DMS79 treated with DMSO at 0.1 percent for 48 hours (cell line): ENCODE data around the gene REEP3.
"Not testable (repeated sequence)": the region's sequence is repeated elsewhere in the genome, so short reads cannot be mapped to it uniquely, and the experiment has no call there.

Experiments used
- DNase-seq: peaks from one replicate; lab custom pipeline; 2025; lab: John Stamatoyannopoulos, UW

The REEP3 gene

DNA sequence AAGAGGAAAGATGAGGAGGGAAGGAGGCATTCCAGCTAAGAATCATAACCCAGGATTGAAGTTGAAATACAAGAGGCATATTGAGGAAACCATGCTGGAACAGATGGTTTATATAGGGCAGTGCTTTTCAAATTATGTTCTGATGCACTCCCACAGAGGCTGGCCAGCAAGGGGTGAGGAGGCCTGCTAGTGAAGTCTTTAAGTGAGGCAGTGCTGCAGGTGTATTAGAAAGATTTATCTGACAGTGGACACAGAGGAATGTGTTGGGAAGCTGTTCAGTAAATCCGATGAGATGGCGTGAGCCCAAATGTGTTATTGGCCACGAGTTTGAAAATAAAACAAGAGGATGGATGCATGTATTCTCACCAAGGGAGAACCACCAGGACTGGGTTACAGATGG, 28.6 kb downstream of the REEP3 start:
- no peak for DNase-seq

DNA sequence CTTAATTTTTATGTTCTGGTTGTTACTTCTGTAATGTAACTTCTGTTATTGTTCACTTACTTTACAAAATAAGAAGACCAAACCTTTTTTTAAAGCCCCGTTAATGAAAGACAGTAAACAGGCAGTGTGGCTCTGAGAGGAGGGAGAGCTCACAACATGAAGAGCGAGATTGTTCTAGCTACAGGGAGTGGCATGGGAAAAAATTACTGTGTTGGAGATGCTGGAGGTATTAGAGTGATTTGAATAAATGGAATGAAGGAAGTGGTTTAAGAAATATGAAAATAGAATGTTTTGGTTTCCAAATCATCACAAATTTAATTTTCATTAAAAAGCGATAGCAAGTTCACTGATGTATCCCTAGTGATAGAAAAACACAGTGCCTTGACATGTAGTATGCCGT, 31.8 kb downstream of the REEP3 start:
- no peak for DNase-seq

DNA sequence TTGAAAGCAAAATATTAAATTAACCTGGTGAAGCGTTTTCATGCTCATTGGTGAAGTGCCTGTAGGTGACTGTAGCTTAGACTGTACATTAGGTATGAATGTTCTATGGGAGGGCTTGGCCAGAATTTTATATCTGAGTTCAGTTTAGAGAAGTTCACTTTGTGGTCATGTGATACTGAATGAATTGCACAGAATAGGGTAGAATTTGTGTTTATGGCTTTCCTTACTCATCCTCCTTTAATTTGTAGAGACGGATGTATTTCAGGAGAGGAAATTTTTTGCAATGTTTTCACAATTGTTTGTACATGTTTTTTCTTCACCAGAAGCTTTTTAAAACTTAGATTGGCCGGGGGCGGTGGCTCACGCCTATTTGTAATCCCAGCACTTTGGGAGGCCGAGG, 32.3 kb downstream of the REEP3 start:
- DNase-seq: no peak

DNA sequence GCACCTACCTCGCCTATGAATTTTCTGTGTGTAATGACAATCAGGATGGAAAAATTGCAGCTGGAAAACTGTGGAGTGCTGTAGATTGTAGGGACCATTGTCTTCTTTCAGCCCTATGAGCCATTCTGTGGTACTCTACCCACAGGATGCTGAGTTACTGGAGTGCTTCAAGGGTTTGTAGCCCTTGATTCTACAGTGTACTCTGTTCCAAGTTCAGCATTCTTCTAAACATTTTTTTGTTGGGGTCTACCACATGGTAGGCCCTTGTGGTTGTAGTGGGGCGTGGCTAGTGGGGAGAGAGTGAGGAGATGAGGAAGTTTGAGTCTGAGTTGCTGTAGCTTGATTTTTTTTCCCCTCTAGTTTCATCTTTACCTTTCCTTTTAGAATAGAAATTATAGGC, 33.5 kb downstream of the REEP3 start:
- no peak for DNase-seq

DNA sequence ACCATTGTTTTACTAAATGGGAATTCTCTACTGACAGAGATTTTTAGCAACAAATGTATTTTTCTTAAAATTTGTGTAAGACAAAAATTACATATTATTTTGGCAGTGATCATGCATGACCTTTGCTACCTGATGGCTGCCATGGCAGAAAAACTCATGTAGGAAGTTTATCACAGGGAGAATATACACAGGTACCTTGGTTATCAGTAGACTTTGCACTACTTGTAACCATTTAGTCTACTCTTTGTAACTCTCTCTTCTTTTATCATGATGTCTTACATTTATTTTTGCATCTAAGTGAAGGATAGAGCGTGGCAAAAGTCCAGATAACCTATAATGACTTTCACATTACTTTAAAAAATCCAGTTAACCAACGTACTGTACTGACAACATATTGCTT, 34.1 kb downstream of the REEP3 start:
- no peak for DNase-seq

DNA sequence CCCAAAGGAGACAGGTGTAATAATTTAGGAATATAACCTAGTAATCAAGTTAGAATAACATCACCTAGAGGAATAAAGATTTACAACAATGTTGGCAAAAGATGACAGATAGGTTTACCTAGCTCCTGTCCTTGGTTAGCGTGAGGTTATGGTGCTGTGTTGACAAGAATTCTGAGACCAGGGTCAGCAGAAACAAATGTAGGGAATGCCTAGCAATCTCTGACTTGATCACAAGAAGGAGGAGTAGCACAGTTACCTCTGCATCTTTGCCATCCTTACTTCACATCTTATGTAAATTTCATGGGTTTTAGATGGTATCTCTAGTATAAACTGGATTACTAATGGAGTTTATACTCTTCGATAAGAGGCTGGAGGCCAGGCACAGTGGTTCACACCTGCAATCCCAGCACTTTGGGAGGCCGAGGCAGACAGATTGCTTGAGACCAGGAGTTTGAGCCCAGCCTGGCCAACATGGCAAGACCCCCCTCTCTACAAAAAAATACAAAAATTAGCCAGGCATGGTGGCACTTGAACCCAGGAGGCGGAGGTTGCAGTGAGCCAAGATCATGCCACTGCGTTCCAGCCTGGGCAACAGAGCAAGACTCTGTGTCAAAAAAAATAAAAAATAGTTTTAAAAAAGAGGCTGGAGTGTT, 37.1 kb downstream of the REEP3 start:
- no peak for DNase-seq

DNA sequence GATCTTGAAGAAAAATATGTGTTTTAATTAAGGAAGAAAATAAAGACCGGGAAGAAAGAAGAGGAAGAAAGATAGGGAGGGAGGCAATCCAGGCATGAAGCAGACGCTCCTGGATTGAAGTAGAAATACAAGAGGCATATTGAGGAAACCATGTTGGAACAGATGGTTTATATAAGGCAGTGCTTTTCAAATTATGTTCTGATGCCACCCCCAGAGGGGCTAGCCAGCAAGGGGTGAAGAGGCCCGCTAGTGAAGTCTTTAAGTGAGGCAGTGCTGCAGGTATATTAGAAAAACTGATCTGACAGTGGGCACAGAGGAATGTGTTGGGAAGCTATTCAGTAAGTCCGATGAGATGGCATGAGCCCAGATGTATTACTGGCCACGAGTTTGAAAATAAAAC, 40.1 kb downstream of the REEP3 start:
- no peak for DNase-seq

DNA sequence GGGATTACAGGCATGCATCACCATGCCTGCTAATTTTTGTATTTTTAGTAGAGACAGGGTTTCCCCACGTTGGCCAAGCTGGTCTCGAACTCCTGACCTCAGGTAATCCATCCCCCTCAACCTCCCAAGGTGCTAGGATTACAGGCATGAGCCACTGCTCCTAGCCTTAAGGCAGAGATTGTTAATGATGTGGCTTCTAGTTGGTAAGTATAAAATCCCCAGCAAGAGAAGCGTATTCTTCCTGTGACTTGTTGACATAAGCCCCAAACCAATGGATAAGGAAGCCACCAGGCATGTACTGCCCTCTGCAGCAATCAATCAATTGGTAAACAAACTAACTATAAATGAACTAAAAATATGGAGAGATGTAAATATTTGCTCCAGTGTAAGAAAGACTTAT, 41.2 kb downstream of the REEP3 start:
- DNase-seq: no peak

DNA sequence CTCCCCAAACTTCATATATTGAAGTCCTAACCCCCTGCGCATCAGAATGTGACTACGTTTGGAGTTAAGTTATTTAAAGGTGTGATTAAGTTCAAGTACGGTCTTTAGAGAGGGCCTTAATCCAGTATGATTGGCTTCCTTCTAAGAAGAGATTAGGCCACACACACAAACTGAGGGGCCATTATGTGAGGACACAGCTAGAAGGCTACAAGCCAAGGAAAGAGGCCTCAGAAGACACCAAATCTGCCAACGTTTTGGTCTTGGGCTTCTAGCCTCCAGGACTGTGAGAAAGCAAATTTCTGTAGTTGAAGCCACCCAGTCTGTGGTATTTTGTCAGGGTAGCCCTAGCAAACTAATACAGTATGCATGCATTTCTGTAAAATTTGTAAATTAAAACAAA, 41.7 kb downstream of the REEP3 start:
- no peak for DNase-seq

DNA sequence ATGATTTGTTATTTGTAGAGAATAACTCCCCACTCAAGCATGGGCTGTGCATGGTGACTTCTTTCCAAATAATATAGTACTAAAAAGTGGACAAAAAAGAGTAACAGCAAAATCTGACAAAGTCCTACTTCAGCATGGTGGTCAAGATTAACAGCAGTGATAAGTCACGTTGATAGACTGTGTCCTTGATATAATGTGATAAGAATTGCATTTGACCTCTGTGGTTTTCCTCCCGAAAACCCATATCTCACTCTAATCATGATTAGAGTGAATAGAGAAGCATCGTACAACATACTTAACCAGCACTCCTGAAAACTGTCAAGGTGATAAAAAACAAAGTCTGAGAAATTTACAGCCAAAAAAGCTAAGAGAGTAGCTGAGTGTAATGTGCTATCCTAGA, 42.4 kb downstream of the REEP3 start:
- DNase-seq: no peak

DNA sequence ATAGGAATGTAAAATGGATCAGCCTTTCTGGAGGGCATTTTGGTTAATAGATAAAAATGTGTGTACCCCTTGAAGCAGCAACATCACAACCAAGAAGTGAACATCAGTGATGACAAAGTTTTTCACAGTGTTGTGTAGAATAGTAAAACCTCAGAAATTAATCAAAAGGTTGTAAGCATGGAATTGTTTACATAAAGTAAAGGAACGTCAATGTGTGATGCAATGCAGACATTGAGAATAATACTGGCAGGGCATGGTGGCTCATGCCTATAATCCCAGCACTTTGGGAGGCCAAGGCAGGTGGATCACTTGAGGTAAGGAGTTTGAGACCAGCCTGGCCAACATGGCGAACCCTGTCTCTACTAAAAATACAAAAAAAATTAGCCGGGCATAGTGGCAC, 43.5 kb downstream of the REEP3 start:
- not testable (repeated sequence) for DNase-seq

DNA sequence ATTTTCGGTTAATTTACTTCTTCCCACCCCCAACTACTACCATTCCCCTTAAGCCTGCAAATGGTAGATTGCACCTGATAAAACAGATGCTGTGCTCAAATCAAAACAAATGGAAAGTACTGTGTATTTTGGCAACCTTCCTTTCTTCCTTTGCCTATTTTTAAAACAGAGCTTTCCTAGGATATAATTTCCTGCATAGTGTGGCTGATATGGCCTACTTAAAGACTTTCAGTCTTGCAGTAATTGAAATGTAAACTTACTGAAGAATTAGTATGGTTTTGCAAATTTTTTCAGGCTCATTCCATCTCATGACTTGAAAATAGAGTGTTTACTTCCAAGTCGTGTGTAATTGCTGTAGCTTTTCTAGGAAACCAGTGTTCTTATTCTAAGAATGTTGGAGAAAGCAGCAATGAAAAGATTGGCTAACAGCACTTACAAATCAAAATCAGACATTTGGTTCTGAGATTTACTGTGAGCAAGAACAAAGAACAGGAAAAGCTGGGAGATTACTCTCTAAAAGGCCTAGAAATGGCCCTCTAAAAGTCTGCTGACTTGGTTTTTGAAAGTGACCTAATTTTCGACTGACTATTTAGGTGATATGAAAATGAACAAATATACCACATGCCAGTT, 52.0 kb downstream of the REEP3 start:
- DNase-seq: peak; percentile 53

DNA sequence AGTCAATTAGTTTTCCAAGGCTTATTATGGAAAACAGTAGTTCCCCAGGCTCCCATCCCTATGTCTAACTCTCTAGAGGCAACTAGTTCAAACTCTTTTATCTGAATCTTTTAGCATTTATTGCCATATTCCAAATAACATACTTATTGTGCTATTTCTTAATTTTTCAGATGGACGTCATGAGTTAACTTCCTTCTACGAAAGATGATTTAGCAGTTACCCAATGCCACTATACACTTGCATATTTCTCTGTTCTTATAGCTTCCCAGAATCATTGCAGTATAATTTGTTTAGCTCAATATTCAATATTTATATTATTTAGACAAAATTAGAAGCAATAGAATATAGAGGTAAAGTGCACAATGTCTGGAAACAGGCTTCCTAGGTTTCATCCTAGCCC, 52.8 kb downstream of the REEP3 start:
- DNase-seq: no peak

DNA sequence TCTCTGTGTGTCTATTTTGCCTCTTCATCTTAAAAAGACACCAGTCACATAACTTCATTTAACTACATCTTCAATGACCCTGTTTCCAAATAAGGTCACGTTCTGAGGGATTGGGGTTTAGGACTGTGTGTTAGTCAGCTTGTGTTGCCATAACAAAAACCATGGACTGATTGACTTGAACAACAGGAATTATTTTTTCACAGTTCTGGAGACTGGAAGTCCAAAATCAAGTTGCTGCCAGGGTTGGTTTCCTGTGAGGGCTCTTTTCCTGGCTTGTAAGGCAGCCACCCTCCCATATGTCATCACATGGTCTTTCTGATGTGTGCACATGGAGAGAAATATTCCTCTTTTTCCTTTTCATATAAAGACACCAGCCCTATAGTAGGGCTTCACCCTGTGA, 55.3 kb downstream of the REEP3 start:
- DNase-seq: no peak

DNA sequence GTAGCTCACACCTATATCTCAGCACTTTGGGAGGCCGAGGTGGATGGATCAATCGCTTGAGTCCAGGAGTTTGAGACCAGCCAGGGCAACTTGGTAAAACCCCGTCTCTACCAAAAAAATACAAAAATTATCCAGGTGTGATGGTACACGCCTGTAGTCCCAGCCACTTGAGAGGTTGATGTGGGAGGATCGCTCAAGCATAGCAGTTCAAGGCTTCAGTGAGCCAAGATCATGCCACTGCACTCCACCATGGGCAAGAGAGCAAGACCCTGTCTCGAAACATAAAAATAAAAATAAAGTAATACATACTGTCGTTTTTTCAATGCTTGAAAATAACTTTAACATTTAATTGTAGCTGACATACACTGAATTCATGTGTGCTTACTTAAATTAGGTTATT, 57.3 kb downstream of the REEP3 start:
- no peak for DNase-seq

DNA sequence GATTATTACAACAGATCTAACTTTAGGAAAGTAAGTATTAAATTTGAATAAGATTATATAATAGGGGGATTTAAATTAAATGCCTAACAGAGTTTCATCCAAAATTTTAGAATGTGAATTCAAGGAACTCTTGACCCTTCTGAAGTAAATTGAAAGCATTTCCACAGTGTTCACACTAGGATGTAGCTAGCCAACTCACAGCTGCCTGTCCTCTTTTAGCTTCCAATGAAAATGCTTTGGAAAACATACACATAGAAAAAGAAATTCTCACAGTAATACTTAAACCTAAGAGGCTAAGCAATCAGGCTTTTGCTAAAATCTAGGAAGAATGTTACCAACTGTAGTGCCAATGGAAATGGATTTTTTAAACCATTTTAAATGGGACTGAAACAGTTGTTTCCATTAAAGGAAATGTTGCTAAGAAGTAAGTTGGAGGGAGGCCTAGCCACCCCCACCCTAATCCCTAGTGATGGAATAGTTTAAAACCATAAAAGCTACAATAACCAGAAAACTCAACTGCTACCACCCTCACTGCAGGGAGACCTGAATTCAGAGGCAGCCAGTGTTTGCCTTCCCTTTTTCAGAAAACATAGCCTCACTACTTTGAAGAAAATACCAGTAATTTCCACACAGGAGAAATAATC, 58.3 kb downstream of the REEP3 start:
- no peak for DNase-seq

DNA sequence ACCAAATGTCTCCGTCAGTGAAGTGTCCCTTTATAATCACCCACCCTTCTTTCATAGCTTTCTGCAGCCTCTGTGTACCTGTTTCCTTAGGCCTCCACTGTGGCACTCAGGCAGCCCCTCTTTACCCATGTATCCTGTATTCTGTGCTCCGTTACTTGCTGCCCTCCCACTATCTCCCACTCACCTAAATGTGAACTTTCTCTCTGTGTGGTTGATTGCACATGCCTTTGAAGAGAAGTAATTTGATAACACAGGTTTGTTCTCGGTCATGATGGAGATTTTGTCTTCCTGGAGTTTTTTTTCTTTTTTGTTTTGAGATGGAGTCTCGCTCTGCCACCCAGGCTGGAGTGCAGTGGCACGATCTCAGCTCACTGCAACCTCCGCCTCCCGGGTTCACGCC, 61.5 kb downstream of the REEP3 start:
- DNase-seq: no peak

DNA sequence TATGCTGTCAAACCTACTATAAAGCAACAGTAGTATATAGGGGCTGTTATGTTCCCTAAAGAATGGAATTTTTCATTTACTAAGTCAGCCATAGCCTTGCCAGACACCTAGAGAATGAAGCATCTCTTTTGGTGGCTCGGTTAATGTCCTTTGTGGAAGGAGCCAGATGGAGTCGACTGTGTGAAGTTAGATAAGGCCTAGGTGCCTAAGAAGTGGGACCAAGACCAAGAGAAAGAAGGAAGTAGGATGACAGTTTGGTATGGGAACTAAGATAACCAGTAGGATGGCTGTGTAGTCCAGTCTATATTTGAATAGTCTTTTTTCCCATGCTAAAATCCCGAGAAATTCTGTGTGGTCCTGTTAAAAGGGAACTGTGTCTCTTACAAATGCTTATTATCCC, 62.2 kb downstream of the REEP3 start:
- DNase-seq: no peak

DNA sequence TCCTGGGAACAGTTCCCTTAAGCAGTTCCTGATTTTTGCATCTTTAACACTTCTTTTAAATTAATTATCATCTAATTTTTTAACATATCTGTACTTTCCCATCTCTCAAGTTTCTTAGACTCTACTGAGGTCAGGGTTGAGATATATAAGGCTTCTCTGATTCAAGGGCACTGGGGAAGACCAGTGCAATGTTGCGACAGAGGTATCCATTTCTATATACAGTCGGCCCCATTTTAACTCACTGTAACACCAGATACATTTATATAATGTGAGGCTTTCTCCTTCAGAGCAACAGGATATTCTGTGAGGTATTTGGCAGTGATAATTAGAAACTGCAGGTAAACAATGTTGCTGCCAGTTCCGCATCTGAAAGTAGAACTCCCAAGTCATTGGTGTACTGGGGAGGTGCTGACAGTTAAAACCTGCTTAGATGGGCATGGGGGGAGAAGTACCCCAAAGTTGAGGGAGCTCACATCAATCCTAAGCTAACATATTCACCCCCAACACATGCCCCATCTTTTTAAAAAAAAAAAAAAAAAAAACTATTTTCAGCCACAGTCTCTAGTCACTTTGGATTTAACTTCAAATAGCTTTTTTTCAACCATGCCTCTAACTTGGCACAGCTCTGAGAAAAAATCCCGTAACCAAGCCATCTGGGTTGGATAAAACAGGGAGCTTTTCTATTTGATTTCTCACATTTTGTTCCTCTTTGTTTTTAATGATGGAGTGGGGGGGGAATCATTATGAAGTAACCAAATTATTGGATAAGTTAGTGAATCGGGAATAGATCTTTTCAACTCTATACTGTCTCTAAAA, 62.9 kb downstream of the REEP3 start:
- DNase-seq: no peak

DNA sequence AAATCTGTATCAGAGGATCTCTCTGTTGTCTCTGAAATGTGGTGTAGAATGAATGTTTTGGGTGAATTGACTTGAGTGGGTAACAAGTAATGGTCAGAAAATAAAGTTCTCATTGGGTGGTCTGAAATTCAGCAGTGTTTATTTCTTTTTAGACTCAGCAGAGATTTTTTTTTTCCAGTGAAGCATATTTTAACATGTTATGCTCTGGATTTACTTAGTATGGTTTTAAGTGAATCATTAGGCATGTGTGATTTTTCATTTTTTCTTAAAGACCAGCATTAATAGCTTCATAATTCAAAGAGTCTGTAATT, 63.5 kb downstream of the REEP3 start:
- no peak for DNase-seq

DNA sequence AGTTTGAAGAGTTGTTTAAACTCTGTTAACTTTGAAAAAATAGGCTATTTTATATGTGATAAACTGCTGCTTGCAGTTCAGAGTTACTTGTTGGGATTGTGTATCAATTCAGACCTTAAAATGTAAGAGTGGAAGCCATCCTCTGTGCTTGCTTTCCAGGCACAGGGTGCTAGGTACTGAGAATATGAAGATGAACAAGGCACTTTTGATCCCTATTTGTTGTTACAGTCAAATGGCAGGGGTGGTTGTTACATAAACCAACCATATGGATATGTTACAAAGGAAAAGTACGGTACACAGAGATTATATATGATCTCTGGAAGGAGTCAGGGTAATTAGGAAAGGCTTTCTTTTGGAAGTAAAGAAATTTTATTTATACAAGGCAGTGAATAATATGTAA, 63.8 kb downstream of the REEP3 start:
- no peak for DNase-seq

DNA sequence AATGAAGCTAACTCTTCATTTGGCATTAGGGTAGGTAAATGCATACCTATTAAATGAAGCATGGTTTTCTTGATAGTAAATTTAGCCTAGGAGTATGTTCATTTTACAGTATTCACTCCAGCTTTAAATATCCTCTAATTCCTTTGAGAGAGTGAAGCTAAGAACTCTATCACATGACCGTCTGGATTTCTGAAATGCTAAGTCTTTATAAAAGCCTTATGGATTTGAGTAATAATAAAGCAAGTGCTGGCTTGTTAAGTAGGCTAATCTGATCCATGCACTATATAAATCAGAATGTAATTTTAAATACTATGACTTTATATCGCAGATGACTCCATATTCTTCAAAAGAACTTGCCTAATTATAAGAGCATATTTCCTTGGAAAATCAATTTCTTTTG, 64.8 kb downstream of the REEP3 start:
- no peak for DNase-seq

DNA sequence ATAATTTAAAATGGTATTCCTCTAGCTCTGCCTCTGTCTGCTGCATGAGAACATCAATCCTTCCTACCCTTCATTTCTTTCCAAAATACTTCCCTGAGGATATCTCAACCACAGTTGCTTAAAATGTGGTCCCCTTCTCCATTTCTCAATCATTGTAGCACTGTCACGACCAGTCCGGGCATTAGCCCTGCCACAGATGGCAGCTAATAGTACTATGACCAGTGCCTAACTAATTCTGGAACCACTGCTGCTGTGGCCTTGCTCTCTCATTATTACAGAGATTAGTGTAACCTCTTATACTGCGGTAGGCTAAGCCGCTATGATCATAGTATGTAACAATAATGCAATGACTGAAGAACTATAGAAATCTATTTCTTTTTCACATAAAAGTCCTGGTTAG, 66.0 kb downstream of the REEP3 start:
- no peak for DNase-seq
